GM19035 (cell line): ENCODE measurements around the gene CAPN9.
"Not testable (repeated sequence)": the region's sequence is repeated elsewhere in the genome, so short reads cannot be mapped to it uniquely, and the experiment has no call there.

Experiments used
- ATAC-seq: cut with Tn5 transposase; IDR thresholded peaks from one replicate; pipeline ENCODE4 v1.9.1; 2021; ENCODE audit not compliant: unreplicated experiment

CAPN9 gene

DNA sequence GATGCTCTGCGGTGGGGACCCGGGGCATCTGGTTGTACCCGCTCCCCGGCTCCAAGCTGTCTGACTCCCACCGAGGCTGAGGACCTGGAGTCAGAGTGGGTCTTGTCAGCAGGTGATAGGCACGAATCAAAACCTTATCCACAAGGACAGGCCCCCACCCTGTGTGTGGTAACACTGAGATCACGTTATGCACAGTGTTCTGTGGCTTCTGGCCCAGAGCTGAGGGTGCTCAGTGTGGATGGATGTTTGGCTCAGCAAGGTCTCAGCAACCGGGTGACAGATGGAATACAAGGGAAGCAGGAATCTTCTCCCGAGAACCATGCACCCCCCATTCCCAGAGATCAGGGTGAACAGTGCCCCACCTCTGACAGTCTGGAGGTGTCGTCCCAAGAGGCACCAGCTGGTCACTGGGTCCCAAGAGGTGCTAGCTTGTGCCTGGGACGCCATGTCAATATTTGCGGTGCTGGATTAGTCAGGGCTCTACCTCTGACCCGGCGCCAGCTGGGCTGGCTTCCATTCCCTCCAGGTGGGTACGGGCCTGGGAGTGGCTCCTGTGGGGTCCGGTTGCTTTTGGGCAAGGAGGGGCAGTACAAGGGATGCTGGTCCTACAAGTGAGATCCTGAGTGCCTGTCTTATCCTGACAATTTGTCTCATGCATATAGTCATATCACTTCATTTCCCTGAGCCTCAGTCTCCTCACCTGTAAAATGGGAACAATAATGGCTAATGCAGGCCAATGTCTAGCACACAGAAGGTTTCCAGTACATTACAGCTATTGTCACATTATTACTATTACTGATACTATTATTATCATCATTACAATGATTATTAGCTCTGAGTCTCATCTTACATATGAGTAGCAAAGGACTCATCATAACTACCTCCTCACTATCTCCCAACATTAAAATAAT, 957 bp downstream of the CAPN9 start:
- ATAC-seq, result no peak

DNA sequence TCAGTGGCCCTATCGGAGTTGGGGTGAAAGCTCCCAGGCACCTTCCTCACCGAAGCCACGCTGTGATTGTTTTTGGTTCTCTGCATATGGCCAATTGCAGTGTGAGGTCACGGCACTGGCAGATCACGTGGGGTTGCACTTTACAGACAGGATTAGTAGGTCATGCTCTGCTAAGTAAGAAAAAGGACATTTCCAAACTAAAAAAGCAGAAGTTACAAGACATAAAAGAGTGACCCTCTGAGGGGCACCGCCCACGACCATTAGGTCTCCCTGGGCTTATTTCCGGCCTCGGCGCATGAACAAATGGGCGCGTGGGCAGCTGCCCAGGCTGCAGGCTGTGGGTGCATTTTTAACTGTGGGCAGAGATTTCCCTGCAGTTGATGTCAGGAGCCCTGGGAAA, 2.0 kb downstream of the CAPN9 start:
- no peak for ATAC-seq

DNA sequence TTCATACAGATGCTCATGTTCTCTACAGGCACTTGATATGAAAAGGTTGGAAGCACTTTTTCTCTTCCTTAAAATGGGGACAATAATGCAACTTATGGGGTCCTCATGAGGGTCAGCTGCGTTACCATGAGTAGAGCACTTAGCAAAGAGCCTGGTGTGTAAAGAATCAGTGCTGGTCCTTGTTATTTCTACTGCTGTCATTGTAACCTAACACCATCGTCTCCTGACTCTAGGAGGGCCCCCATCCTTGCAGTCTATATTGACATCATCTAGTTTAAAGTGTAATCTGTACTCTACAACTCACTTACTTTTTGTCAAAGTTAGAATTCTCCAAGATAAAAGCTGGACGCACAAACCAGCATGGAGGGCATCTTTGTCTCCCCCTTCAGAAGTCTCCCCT, 2.4 kb downstream of the CAPN9 start:
- ATAC-seq, result no peak

DNA sequence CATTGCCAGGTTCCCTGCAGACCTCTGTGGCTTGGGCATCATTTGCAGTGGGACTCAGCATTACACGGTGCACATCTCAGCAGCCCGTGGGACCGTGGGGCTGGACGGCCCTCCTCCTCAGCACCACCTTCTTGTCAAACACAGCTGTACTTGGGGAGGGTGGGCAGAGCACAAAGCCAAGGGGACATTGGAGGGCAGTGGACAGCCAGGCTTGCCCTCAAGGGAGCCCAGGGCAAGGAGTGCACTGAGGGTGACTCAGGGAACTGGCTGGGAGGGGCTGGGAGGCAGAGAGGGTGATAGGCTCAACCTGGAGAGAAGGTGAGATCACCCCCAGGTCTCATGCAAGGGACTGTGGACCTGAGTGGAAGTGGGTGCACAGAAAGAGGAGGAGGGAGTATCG, 3.4 kb downstream of the CAPN9 start:
- ATAC-seq, result no peak

DNA sequence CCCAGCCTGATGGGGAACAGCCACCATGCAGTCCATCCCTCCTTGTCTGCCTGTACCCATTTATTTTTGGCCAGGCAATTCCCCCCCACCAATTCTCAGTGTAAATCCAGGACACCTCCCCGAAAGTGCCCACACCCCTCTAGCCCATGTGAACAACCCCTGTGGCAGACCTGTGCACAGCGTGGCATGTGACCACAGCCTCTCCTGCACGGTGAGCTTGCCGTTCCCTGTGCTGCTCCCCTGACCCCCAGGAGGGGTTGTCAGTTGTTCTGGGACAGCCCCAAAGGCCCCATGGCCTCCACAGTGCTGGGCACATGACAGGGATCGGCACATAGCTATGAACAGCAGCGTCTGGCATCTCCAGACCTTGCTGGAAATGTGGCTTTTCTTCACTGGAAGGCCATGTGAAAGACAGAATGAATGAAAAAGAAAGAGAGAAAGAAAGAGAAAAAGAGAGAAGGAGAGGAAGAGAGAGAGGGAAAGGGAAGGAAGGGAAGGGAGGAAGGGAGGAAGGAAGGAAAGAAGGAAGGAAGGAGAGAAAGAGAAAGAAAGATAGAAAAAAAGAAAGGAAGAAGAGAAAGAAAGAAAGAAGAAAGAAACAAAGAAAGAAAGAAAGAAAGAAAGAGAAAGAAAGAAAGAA, 3.9 kb downstream of the CAPN9 start:
- ATAC-seq, result no peak

DNA sequence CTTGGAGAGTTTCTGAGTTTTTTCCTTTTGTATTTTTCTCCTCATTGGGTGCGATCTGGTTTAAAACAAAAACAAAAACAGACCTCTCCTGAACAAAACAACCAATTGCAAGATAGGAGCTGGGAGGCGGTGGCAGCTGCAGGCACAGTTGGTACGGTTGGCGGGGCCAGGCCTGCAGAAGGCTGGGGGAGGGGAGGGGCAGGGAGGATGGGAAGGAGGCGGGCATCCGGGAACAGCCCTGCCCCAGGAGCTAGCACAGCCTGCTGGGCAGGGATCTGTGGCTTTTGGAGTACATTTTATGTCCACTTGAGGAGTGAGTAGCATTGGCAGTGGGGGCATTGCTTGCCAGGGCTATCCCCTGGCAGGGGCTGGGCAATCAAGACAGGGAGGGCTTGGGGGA, 5.2 kb downstream of the CAPN9 start:
- no peak for ATAC-seq

DNA sequence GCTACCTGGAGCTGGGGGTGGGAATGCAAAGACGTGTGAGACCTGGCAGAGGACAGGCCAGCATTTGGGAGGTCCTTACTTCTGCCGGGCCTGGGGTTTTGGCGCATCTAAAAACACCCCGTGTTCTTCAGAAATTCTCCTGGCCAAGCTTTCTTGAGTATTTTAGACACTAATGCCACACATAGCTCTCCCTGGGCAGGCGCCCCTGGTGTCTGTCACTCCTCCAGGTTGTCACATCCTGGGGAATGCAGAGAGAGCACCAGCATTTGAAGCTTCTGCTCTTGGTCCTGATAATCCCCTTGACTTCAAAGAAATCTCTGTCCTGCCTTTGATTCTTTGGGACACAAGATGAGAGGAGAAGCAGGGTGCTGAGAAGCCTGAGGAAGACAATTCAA, 6.0 kb downstream of the CAPN9 start:
- no peak for ATAC-seq

DNA sequence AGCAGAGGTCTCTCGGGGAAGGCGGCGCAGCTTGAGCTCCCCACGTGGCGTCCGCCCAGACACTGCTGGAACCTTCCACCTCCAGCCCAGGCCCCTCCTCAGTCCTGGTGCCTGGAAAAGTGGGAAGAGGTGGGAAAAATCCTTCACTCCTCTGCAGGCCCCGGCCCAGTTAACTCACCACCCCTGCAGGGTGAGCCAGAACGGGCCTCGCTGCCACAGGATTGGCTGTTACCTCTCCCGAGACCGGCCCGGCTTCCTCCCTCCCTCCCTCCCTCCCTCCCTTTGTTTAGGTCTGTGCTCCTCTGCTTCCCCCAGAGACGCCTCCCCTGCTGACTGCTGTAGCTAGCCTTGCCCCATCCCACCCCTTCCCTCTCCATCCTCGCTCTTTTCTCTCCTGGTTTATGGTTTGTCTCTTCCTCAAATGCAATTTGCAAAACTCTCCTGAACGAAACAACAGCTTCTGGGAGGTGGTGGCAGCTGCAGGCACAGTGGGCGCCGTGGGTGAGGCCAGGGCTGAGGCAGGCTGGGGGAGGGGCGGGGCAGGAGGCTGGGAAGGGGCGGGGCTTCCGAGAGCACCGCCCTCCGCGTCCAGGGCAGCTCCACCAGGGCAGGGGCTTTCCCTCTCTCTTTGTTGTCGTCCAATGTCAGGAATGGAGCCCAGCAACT, 6.5 kb downstream of the CAPN9 start:
- peak; percentile 61 for ATAC-seq

DNA sequence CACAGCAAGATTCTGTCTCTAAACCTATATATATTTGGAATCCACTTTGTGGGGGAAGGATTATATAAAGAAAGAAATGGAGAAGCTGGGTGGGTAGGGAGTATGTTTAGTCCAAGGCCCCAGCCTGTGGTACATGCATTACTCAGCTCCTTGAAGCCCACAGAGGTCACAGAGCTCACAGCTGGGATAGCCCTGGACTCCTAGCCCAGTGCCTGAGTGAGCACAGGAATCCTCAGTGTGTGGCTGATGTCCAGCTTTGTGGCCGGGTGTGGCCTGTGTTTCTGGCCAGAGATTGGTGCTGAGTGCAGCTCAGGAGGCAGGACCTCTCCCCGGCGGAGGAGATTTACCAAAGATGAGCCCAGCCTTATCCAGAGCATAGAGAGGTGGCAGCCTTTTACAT, 7.6 kb downstream of the CAPN9 start:
- no peak for ATAC-seq

DNA sequence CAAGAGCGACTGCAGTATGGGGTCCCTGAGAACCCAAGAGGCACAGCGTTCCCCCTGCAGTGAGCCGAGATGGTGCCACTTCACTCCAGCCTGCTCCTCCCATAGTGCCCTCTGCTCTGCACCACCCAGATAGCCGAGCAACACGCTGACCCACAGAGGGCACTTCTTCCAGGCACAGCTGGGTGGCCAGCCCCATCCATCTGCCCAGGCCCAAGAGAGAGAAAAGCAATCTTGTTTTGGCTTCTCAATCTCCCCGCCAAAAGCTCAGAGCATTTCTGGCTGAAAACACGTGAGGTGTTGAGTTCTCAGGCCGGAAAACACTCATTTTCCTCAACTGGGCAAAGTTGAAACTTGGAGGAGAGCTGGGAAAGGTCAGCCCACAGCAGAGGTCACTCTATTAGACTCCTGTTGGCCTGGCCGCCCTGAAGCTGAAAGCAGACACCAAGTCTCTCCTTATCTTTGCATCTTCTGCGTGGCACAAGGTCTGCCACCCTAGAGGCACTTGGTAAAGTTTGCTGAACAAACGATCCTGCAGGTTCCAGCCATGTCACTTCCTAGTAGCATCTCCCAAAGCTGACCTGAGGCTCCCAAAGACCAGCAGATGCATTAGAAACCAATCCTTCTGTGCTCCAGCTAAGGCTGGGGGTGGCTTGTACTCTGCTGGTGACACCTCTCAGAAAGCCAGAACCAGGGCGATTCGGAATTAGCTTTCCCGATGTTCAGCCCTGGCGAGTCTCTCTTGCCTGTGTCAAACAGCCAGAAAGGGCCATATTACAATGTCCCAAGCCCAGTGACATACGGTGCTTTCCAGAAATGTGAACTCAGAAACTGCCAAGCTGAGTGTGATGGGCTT, 10.9 kb downstream of the CAPN9 start:
- ATAC-seq, result no peak

DNA sequence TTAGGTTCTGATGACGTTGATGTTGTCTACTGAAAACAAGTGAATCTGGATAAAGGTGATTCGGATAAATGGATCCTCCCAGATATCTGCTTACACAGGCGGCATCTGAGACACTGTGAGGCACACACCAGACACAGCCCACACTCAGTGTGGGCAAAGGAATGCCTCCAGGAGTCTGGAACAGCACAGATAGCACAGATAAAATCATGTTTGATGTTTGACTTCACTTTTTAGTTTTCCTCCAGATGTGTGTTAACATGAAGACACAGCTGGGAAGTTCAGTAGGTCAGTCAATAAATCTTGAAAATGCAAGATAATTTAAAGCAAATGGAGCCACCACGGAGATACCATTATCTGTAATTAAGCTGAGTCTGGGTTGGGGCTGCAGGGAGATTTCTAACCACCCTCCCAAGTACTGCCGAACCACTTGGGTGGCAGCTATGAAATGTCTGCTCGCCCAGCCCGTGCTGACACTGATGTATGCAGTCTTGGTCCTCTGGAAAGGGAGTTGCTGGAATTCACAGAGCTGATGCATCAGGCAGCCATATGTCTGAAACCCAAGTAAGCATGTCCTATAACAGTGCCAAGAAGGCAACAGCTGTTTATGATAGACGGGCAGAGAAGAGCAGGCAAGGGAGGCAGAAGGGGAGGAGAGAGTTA, 11.7 kb downstream of the CAPN9 start:
- ATAC-seq, result no peak

DNA sequence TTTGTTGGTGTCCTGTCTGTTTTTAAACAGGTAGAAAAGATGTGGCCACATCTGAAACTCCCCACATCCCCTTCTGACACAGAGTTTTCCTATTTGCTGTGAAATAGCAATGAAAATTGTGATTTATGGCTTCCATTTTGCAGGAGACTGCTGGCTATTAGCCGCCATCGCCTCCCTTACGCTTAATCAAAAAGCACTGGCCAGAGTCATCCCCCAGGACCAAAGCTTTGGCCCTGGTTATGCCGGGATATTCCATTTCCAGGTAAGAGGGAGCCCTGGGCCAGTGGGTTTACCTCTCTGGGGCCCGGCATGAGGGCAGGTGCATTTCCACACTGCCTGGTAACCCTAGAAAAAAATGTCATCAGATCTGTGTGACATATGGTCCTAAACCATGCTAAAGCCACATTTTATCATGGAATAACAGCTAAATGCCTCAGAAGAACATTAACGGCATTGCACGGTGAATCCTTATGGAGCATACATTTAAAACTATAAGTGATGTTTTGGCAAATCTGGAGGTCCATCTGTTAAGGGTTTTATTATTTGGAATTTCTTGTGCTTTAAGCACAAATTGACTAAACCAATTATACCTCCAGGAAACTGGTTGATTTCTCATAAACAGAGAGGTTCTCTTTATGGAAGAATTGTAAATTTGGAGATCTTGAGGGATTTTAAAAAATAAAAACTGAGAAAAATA, 12.3 kb downstream of the CAPN9 start:
- no peak for ATAC-seq

DNA sequence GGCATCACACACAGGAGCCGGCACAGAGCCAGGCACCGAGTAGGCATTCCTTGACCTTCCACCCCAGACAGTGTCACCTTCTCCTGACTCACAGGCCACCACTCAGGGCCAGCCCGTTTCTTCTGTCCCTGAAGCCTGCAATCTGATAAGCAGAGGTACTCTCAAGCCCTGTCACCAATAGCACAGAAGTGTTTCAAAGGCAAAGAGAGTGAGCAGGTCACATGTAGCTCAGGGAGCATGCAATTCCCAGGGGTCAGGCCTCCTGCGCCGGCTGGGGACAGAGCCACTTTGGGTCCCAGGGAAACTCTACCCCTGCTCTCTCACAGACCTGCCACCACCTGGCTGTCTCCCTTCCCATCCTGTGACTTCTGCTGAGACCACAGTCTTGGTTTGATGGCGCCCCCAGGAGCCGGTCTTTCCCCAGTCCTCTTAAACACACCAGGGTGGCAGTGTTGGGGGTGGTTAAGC, 13.2 kb downstream of the CAPN9 start:
- no peak for ATAC-seq

DNA sequence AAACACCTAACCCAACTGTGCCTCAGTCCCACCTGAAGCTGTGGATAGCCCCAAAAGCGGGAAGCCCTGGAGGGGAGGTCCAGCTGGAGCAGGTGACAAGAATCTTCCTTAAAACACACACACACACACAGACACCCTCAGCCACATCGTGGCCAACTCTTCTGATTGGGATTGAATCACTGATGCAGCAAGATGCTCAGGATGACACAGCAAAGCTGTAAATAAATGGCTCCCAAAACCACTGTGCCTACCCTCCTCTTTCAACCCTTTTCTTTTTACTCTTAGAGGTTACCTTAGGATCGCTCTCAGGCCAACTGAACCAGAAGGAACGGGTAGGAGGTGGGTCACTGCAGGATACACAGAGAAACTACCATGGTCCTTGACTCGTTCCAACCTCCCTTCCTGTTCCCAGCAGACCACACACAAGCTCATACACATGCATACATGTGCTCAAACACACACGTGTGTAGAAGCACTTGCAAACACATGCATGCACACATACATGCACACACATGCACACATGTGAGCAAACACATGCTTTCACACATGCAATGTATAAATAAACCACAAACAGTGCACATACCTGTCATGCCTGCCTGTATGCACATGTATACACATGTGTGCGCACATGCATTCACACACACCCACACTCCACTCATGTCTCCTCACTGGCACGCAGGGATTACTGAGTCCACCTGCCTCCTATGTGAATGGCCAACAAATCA, 14.4 kb downstream of the CAPN9 start:
- ATAC-seq, result no peak

DNA sequence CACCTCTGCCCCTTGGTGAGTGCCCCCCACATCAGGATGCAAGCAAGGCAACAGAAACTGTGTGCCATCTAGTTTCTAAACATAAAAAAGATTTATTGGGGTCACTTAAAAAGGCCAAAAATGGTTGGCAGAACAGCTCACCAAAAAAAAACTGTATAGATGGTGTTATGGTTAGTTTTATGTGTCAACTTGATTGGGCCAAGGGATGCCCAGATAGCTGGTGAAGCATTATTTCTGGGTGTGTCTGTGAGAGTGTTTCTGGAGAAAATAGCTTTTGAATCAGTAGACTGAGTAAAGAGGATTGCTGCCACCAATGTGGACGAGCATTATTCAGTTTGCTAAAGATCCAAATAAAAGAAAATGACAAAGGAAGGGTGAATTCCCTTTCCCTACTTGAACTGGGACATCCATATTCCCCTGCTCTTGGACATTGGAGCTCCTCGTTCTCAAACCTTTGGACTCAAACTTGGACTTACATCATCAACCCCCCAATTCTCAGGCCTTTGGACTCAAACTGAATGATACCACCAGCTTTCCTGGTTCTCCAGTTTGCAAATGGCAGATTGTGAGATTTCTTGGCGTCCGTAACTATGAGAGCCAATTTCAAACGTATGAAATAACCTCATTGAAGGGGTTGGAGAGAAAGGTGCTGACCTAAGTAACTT, 16.9 kb downstream of the CAPN9 start:
- ATAC-seq, result no peak

DNA sequence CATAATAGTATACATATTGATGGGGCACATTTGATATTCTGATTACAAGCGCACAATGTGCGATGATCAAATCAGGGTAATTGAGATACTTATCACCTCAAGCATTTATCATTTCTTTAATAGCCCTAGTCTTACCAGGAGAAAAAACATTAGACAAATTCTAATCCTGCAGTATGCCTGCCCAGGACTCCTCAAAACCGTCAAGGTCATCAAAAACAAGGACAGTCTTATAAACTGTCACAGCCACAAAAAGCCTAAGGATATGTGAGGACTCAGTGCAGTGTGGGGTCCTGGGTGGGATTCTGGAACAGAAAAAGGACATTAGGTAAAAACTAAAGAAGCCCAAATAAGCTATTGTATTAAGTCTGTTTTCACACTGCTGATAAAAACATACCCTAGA, 19.1 kb downstream of the CAPN9 start:
- ATAC-seq, result no peak

DNA sequence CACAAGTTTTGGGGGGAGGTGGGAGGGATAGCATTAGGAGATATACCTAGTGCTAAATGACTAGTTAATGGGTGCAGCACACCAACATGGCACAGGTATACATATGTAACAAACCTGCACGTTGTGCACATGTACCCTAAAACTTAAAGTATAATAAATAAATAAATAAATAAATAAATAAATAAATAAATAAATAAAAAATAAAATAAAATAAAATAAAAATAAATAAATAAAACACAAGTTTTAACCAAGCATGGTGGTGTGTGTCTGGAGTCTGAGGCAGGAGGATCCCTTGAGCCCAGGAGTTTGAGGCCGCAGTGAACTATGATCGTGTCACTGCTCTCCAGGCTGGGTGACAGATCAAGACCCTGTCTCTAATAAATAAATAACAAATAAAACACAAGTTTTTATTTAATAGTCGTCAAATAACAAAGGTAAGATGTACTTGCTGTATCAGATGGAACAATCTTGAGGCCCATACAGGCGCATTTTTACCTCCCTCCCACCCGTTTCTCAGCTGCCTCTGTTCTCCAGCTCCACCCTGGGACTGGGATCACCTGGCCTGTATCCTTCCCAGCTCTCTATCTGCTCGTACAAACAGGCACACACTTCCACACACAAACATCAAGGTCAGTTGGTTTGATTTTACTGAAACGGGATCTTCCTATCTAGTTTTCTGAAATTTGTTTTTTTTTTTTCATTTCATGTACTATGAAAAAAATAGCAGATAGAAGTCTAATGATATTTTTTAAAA, 20.8 kb downstream of the CAPN9 start:
- not testable (repeated sequence) for ATAC-seq
